HL-60/S4 treated with retinoic acid at 250 ng/mL for 4 days and 3 days (cell line): ENCODE measurements around the gene USP37.

Experiments
- in situ Hi-C: fragments of 300-500 bp; cut with MboI; formaldehyde crosslinking; loops from 2 replicates; pipeline ENCODE4 v1.7.0; 2022; ENCODE audit warnings: low sequenced_read_pairs

Gene USP37

GRCh38 chr2:218406209-218406948, 161.8 kb downstream of the USP37 start:
- in situ Hi-C loops = loop anchor here (25.0 kb wide), 1 partner anchor 431 kb away; the partner anchor contains the start of gene PRKAG3

- in situ Hi-C loops = loop anchor here (25.0 kb wide), 1 partner anchor 432 kb away; the partner anchor contains the start of gene PRKAG3
Observed at GRCh38 chr2:218405746-218406208, 162.4 kb downstream of the USP37 start.

- in situ Hi-C loops = loop anchor here (25.0 kb wide), 1 partner anchor 432 kb away; the partner anchor contains the start of gene PRKAG3
Observed at GRCh38 chr2:218405086-218405745, 162.9 kb downstream of the USP37 start.

GRCh38 chr2:218404351-218405085, 163.6 kb downstream of the USP37 start:
- in situ Hi-C loops = loop anchor here (25.0 kb wide), 1 partner anchor 433 kb away; the partner anchor contains the start of gene PRKAG3

GRCh38 chr2:218403810-218404209, 164.3 kb downstream of the USP37 start:
- in situ Hi-C loops = loop anchor here (25.0 kb wide), 1 partner anchor 433 kb away; the partner anchor contains the start of gene PRKAG3

GRCh38 chr2:218402911-218403411, 165.2 kb downstream of the USP37 start:
- in situ Hi-C loops = loop anchor here (25.0 kb wide), 1 partner anchor 434 kb away; the partner anchor contains the start of gene PRKAG3

- in situ Hi-C loops = loop anchor here (25.0 kb wide), 1 partner anchor 435 kb away; the partner anchor contains the start of gene PRKAG3
Observed at GRCh38 chr2:218402491-218402901, 165.7 kb downstream of the USP37 start.

- in situ Hi-C loops = loop anchor here (25.0 kb wide), 1 partner anchor 435 kb away; the partner anchor contains the start of gene PRKAG3
Observed at GRCh38 chr2:218401890-218402289, 166.3 kb downstream of the USP37 start.

GRCh38 chr2:218400930-218401881, 166.9 kb downstream of the USP37 start:
- in situ Hi-C loops = loop anchor here (25.0 kb wide), 1 partner anchor 436 kb away; the partner anchor contains the start of gene PRKAG3
